Breast epithelium (tissue), 3 donors: ENCODE data around the gene PEX26.
"Not testable (repeated sequence)": the region's sequence is repeated elsewhere in the genome, so short reads cannot be mapped to it uniquely, and the experiment has no call there.

ENCODE experiments used
- CTCF ChIP-seq, 3 donors: fragments of 450-650 bp; IDR thresholded peaks; one replicate each; pipeline ENCODE4 v1.5.1; 2016 to 2017; ENCODE audit warnings: antibody characterized with exemption in 3 of 3, mild to moderate bottlenecking in 3 of 3, moderate library complexity in 3 of 3
- POLR2A ChIP-seq: fragments of 450-650 bp; IDR thresholded peaks from one replicate; pipeline ENCODE4 v1.6.1; 2016; ENCODE audit warnings: antibody characterized with exemption, mild to moderate bottlenecking, moderate library complexity

GRCh38 chr22:18073927-18074326, 3.9 kb upstream of the PEX26 start:
- TF ChIP-seq POLR2A; CTCF (IDR thresholded peaks at IDR 0.05): not testable (repeated sequence)
